ENCODE measurements around the gene AGBL1. TPM values are rescaled to one million over a fixed set of nuclear protein-coding genes. Genes with fewer than 3 reads are reported as not detected.

The AGBL1 gene
- total RNA-seq, 1 experiment from 2014 or later = not detected

DNA sequence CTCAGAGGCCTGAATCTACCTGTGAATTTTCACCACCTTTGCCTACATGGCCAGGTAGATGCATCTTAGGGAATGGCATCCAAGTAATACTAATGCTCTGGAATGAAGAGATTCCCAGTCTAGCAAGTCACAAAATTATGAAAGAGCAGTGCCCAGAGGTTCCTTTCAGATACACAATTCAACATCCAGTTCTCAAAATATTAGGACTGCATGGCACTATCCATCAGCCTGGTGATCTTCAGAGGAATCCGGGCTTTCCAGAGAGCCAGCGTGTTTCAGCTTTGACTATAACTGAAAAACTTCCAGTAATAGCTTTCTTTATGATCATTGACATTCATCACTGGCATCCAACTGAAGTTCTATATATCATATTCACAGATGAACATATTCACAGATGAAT, 849.8 kb downstream of the AGBL1 start:
- no peaks in the 10 kb centered on the region for H3K4me1 ChIP-seq
- BruUV-seq (replicated peaks) = no TSS peak

GRCh38 chr15:86932456-86932855, 852.8 kb downstream of the AGBL1 start:
- Histone ChIP-seq H3K9me3 (no peaks in the 10 kb centered on the region; the same call in 1 of the 2 replicates), H3K36me3 (ENCODE audit: control insufficient read depth, insufficient read depth, low read length) (no peaks in the 10 kb centered on the region), H3K27me3 (replicated peaks; ENCODE audit: control insufficient read depth, insufficient read depth, low read length) (no peaks in the 10 kb centered on the region), H3K4me1 (no peaks in the 10 kb centered on the region), H3K4me3 (ENCODE audit: low read depth, low read length) (no peak overlapping the region)
- Mint-ChIP-seq H3K9me3 (ENCODE audit: unreplicated experiment) (no peaks in the 10 kb centered on the region), H3K4me3 (ENCODE audit: unreplicated experiment) (no peak overlapping the region), H3K27ac (ENCODE audit: unreplicated experiment) (no peak overlapping the region), H3K27me3 (ENCODE audit: insufficient read depth, unreplicated experiment) (peaks cover 3% of the 10 kb centered on the region), H3K4me1 (ENCODE audit: low read depth, unreplicated experiment) (no peaks in the 10 kb centered on the region), H3K36me3 (ENCODE audit: insufficient read depth, unreplicated experiment) (no peaks in the 10 kb centered on the region)
- no peak for TF ChIP-seq CTCF (IDR thresholded peaks at IDR 0.05; ENCODE audit: insufficient read depth in 1 of 2, low read depth in 1 of 2, low read length in 1 of 2, severe bottlenecking in 1 of 2, unreplicated experiment in 1 of 2)
- ChIA-PET POLR2A (no interaction called here), CTCF (no interaction called here)
- BruUV-seq (replicated peaks) = no TSS peak
- no peak for DNase-seq
- intact Hi-C loops (cut with micrococcal nuclease; ENCODE audit: unreplicated experiment) = no loop called here

More for the DNA sequence above, 849.8 kb downstream of the AGBL1 start:
- Mint-ChIP-seq H3K36me3 (ENCODE audit: insufficient read depth, unreplicated experiment) (no peaks in the 10 kb centered on the region), H3K27me3 (ENCODE audit: insufficient read depth, unreplicated experiment) (peaks cover 3% of the 10 kb centered on the region), H3K27ac (ENCODE audit: unreplicated experiment) (no peak overlapping the region), H3K4me3 (ENCODE audit: unreplicated experiment) (no peak overlapping the region), H3K4me1 (ENCODE audit: low read depth, unreplicated experiment) (no peaks in the 10 kb centered on the region), H3K9me3 (ENCODE audit: unreplicated experiment) (no peaks in the 10 kb centered on the region)
- Histone ChIP-seq H3K4me3 (ENCODE audit: low read depth, low read length) (no peak overlapping the region), H3K36me3 (ENCODE audit: control insufficient read depth, insufficient read depth, low read length) (no peaks in the 10 kb centered on the region), H3K27me3 (replicated peaks; ENCODE audit: control insufficient read depth, insufficient read depth, low read length) (no peaks in the 10 kb centered on the region), H3K9me3 (no peaks in the 10 kb centered on the region)
- ChIA-PET POLR2A (no interaction called here), CTCF (no interaction called here)
- intact Hi-C loops (cut with micrococcal nuclease; ENCODE audit: unreplicated experiment) = no loop called here
- DNase-seq = no peak
- TF ChIP-seq CTCF (IDR thresholded peaks at IDR 0.05; ENCODE audit: insufficient read depth in 1 of 2, low read depth in 1 of 2, low read length in 1 of 2, severe bottlenecking in 1 of 2, unreplicated experiment in 1 of 2) = no peak

DNA sequence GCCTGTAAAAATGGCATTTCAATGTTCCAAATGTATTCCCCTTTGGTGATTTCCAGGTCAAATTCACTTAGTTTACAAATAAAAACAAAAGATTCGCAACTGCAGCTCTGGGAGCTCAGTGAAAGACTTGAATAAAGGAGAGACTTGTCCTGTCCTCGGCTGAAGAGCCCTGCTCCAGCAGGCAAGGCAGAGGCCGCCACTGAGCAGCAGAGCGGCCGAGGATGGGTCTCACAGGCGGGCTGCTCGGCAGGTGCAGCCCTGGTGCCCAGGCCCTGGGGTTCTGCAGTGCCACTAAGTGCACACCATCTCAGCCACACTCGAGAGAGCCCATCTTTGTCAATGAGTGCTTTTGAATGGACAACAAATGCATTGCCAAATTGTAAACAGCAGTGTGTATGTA, 856.2 kb downstream of the AGBL1 start:
- ChIA-PET POLR2A (no interaction called here), CTCF (no interaction called here)
- Mint-ChIP-seq H3K27ac (ENCODE audit: unreplicated experiment) (no peak overlapping the region), H3K4me3 (ENCODE audit: unreplicated experiment) (no peak overlapping the region), H3K4me1 (ENCODE audit: low read depth, unreplicated experiment) (no peaks in the 10 kb centered on the region), H3K36me3 (ENCODE audit: insufficient read depth, unreplicated experiment) (no peaks in the 10 kb centered on the region), H3K9me3 (ENCODE audit: unreplicated experiment) (no peaks in the 10 kb centered on the region), H3K27me3 (ENCODE audit: insufficient read depth, unreplicated experiment) (no peaks in the 10 kb centered on the region)
- intact Hi-C loops (cut with micrococcal nuclease; ENCODE audit: unreplicated experiment) = no loop called here
- BruUV-seq (replicated peaks) = no TSS peak
- Histone ChIP-seq H3K27me3 (replicated peaks; ENCODE audit: control insufficient read depth, insufficient read depth, low read length) (no peaks in the 10 kb centered on the region), H3K36me3 (ENCODE audit: control insufficient read depth, insufficient read depth, low read length) (no peaks in the 10 kb centered on the region), H3K9me3 (no peaks in the 10 kb centered on the region; the same call in 1 of the 2 replicates), H3K4me3 (ENCODE audit: low read depth, low read length) (no peak overlapping the region), H3K4me1 (no peaks in the 10 kb centered on the region)
- no peak for DNase-seq
- no peak for TF ChIP-seq CTCF (IDR thresholded peaks at IDR 0.05; ENCODE audit: insufficient read depth in 1 of 2, low read depth in 1 of 2, low read length in 1 of 2, severe bottlenecking in 1 of 2, unreplicated experiment in 1 of 2)
